Adipocyte (in vitro differentiated cells): Measurements from ENCODE around the gene GLG1.
A peak's percentile ranks its signal among the peaks of the same experiment; 100 is the strongest.
"Not testable (repeated sequence)": the region's sequence is repeated elsewhere in the genome, so short reads cannot be mapped to it uniquely, and the experiment has no call there.

Experiments used
- DNase-seq: peaks from one replicate; pipeline ENCODE4 v3.0.0-alpha.2; 2015; ENCODE audit warnings: low read depth
- H3K27me3 ChIP-seq: replicated peaks from 2 replicates; pipeline ENCODE4 v1.7.0; 2013; ENCODE audit warnings: mild to moderate bottlenecking, low read length, moderate library complexity; ENCODE audit not compliant: control insufficient read depth, insufficient read depth
- H3K36me3 ChIP-seq: 2 replicates; pipeline ENCODE4 v1.7.0; 2013; ENCODE audit warnings: low read length, mild to moderate bottlenecking, moderate library complexity; ENCODE audit not compliant: control insufficient read depth, insufficient read depth, severe bottlenecking
- H3K4me1 ChIP-seq: 2 replicates; pipeline ENCODE4 v1.7.0; 2013; ENCODE audit warnings: mild to moderate bottlenecking, low read length, moderate library complexity; ENCODE audit not compliant: control insufficient read depth, insufficient read depth
- H3K4me3 ChIP-seq: 2 replicates; pipeline ENCODE4 v1.7.0; 2013; ENCODE audit warnings: mild to moderate bottlenecking, low read length, moderate library complexity
- H3K9ac ChIP-seq: 2 replicates; pipeline ENCODE4 v1.7.0; 2013; ENCODE audit warnings: mild to moderate bottlenecking, low read length, moderate library complexity
- H3K9me3 ChIP-seq: 2 replicates; pipeline ENCODE4 v1.7.0; 2013; ENCODE audit warnings: mild to moderate bottlenecking, low read length, moderate library complexity; ENCODE audit not compliant: control insufficient read depth

GLG1 gene

DNA sequence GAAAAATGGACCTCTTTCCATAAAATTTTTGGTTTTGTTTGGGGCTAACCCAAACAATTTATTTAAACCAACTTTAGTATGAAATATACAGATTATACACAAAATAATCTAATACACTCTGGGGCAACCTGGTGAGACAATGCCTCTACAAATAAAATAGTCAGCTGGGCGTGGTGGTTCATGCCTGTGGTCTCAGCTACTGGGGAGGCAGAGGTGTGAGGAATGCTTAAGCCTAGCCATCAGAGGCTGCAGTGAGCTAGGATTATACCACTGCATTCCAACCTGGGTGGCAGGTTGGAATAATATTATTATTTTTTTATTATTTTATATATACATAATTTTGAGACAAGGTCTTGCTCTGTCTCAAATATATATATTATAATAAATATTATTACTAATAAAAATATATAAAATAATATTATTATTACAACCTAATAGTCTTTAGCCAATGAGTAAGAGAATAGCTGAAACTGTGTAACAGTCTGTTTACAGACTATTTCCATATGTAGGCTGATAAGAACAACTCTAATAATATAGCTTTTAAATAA lies 50.5 kb downstream of the GLG1 start:
- H3K4me1 ChIP-seq, result no peaks in the 10 kb centered on the region
- peaks cover 3% of the 10 kb centered on the region for H3K36me3 ChIP-seq
- no peak for DNase-seq
- no peak overlapping the region for H3K9ac ChIP-seq
- H3K27me3 ChIP-seq, result no peaks in the 10 kb centered on the region
- no peak overlapping the region for H3K4me3 ChIP-seq
- H3K9me3 ChIP-seq, result no peaks in the 10 kb centered on the region

DNA sequence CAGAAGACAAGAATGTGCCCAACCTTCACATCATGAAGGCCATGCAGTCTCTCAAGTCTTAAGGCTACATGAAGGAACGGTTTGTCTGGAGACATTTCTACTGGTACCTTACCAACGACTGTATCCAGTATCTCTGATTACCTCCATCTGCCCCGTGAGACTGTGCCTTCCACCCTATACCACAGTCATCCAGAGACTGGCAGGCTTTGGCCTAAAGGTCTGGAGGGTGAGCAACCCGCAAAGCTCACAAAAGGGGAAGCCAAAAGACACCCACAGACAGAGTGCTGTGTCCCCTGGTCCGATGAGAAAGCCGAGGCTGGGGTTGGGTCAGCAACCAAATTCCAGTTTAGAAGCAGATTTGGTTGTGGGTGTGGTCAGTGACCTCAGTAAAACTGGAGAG lies 54.6 kb downstream of the GLG1 start:
- DNase-seq, H3K9me3 ChIP-seq, H3K27me3 ChIP-seq, H3K36me3 ChIP-seq, H3K9ac ChIP-seq, H3K4me1 ChIP-seq, H3K4me3 ChIP-seq: not testable (repeated sequence)

DNA sequence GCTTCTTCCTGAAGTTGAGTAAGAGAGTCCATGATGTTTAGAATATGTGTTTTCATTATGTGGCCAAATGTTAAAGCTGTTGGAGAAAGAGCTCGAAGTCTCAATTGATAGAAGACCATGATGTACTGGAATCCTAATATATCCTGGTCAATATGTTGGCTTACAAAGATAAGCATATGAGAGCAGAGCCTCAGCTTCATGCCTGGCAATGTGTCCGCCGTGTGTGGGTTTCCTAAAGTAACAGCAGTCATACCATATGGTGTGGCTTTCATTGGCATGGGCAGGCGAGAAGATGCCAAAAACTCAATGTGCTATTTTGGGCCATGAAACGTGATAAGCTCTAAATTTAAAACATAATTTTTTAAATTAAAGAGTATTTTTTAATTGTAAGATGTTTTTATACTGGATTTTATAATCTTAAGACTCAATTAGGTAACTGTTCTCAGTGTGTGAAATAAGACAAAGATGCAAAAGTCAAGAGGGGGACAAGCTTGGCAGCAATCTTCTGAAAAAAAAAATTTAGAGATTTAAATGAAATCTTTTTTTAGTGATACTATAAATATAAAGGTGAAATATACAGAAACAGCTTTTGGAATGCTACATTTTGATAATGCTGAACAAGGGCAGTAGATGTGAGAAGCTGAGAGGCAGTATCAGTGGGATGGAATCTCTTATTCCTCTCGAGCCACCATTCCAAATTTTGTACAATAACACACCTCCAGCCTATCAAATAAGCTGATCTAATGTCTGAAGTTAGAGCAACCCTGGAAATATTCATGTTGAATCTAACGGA lies 56.5 kb downstream of the GLG1 start:
- H3K36me3 ChIP-seq, DNase-seq, H3K27me3 ChIP-seq, H3K4me3 ChIP-seq, H3K9ac ChIP-seq, H3K4me1 ChIP-seq, H3K9me3 ChIP-seq: not testable (repeated sequence)

DNA sequence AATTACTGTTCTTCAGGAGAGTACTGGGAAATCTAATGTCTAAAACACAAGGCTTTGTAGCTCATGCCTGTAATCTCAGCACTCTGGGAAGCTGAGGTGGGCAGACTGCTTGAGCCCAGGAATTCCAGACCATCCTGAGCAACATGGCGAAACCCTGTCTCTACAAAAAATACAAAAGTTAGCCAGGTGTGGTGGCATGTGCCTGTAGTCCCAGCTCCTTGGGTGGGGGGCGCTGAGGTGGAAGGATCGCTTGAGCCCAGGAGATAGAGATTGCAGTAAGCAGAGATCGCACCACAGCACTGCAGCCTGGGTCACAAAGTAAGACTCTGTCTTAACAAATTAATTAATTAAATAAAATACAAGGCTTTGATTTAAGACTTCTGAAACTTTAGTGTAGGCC lies 60.8 kb downstream of the GLG1 start:
- not testable (repeated sequence) for DNase-seq

GRCh38 chr16:74542911-74543578 lies 63.9 kb downstream of the GLG1 start:
- not testable (repeated sequence) for H3K4me3 ChIP-seq, H3K9ac ChIP-seq, DNase-seq, H3K4me1 ChIP-seq, H3K27me3 ChIP-seq, H3K36me3 ChIP-seq, H3K9me3 ChIP-seq

More for the DNA sequence above, 60.8 kb downstream of the GLG1 start:
- H3K4me3 ChIP-seq, H3K9me3 ChIP-seq, H3K4me1 ChIP-seq, H3K36me3 ChIP-seq, H3K27me3 ChIP-seq, H3K9ac ChIP-seq: not testable (repeated sequence)

- not testable (repeated sequence) for H3K27me3 ChIP-seq, H3K9ac ChIP-seq, H3K36me3 ChIP-seq, H3K4me1 ChIP-seq, H3K4me3 ChIP-seq, DNase-seq, H3K9me3 ChIP-seq
Observed at GRCh38 chr16:74540663-74541062, 66.3 kb downstream of the GLG1 start.

DNA sequence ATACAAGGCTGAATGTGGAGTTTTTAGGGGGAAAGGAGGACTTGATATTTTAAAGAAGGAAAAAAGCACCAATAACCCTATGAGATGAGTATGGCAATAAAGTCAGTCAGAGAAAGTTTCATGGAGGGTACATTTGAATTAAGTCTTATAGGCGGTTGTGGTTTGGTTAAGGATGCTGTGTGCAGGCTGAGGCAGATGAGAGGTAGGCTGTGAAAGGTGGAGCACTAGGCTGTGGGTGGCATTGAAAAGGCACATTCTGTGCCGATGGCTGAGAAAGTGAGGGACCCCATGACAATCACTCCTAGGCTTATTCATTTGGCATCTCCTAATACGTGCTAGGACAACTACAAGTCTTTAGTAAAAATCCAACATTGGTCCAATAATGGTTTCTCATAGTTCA lies 68.1 kb downstream of the GLG1 start:
- H3K9me3 ChIP-seq, H3K4me1 ChIP-seq, DNase-seq, H3K27me3 ChIP-seq, H3K36me3 ChIP-seq, H3K4me3 ChIP-seq, H3K9ac ChIP-seq: not testable (repeated sequence)

DNA sequence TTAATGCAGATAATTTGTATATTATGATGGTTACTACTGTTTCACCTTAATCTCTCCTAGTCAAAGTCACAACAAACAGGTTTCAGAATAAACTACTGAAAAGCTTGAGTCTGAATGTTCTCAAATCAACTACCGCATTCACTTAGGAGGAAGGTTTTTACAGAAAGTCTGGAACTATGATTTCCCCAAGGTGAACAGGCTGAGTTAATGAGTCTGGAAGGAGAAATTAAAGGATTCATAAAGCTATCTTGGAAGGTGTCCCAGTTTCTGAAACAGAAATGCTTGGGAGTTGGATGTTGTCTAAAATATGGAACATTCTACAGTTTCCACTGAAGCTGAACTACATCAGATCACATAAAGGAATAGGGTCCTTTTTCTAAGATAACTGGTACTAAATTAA lies 69.2 kb downstream of the GLG1 start:
- not testable (repeated sequence) for H3K36me3 ChIP-seq, DNase-seq, H3K4me3 ChIP-seq, H3K4me1 ChIP-seq, H3K9me3 ChIP-seq, H3K27me3 ChIP-seq, H3K9ac ChIP-seq

- not testable (repeated sequence) for H3K27me3 ChIP-seq, H3K9me3 ChIP-seq, H3K4me3 ChIP-seq, H3K36me3 ChIP-seq, H3K4me1 ChIP-seq, H3K9ac ChIP-seq
- DNase-seq, result peak; percentile 34
Observed at GRCh38 chr16:74534650-74535049, 72.3 kb downstream of the GLG1 start.

DNA sequence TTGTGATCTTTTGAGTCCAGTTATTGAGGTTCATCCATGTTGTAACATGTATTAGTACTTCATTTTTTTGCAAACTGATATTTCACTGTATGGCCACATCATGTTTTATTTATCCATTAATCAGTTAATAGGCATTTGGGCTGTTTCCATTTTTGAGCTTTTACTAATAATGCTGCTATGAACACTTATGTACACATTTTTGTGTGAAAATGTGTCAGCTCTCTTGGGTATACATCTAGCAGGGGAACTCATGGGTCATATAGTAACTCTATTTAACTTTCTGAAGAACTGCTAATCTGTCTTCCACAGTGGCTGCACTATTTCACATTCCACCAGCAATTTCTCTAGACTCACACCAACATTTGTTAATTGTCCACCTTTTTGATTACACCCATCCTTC lies 82.0 kb downstream of the GLG1 start:
- Histone ChIP-seq H3K36me3 (peaks cover 2% of the 10 kb centered on the region), H3K27me3 (no peaks in the 10 kb centered on the region), H3K9ac (no peak overlapping the region), H3K9me3 (no peaks in the 10 kb centered on the region), H3K4me1 (peaks cover 15% of the 10 kb centered on the region), H3K4me3 (no peak overlapping the region)
- DNase-seq, result no peak

GRCh38 chr16:74524117-74524516 lies 82.8 kb downstream of the GLG1 start:
- H3K4me1 ChIP-seq, result peaks cover 15% of the 10 kb centered on the region
- peaks cover 2% of the 10 kb centered on the region for H3K36me3 ChIP-seq
- H3K9me3 ChIP-seq, result no peaks in the 10 kb centered on the region
- no peaks in the 10 kb centered on the region for H3K27me3 ChIP-seq
- H3K9ac ChIP-seq, result no peak overlapping the region
- DNase-seq, result no peak
- H3K4me3 ChIP-seq, result no peak overlapping the region
